Transverse colon (tissue), 4 donors: ENCODE measurements around the gene RFLNA.

Source experiments
- CTCF ChIP-seq, 5 experiments: fragments of 200-600 bp in 3 of 5; fragments of 450-650 bp in 2 of 5; sonication (generic) in 3 of 5; IDR thresholded peaks; 1 replicate in 2 of 5; 2 replicates in 3 of 5; pipeline ENCODE4 v1.5.1; 2016 to 2017; ENCODE audit warnings: antibody characterized with exemption in 5 of 5, inconsistent platforms in 3 of 5, mild to moderate bottlenecking in 2 of 5, moderate library complexity in 1 of 5
- POLR2AphosphoS5 ChIP-seq, 3 donors: sonication (generic); formaldehyde crosslinking; IDR thresholded peaks; one replicate each; pipeline ENCODE4 v1.6.1; 2016; ENCODE audit warnings: antibody characterized with exemption in 3 of 3

- TF ChIP-seq POLR2AphosphoS5 (IDR thresholded peaks at IDR 0.05): no peak
- TF ChIP-seq CTCF (IDR thresholded peaks at IDR 0.05): no peak
Measured at GRCh38 chr12:124326104-124326503, 31.2 kb downstream of the RFLNA start.
